ENCODE measurements around the gene OR5AK2. TPM values are rescaled to one million over a fixed set of nuclear protein-coding genes. Genes with fewer than 3 reads are reported as not detected.
"Not testable (repeated sequence)": the region's sequence is repeated elsewhere in the genome, so short reads cannot be mapped to it uniquely, and the experiment has no call there.

OR5AK2 gene
- not detected in 3 replicates for total RNA-seq (2021)
- not detected for Bru-seq, nascent RNA
- long read RNA-seq, experiment 1, result 0 reads
- long read RNA-seq, experiment 2, result 0 reads
- long read RNA-seq, experiment 3, result 0 reads

- no peaks in the 10 kb centered on the region; the same call in none of the 2 replicates for H3K27me3 Mint-ChIP-seq (ENCODE audit: low read depth)
- H3K27ac Mint-ChIP-seq, result no peak within 1 kb of the TSS
- TF ChIP-seq ATF3 (CRISPR knock-in tag; conservative IDR thresholded peaks at IDR 0.05) (no peak), USF2 (CRISPR knock-in tag; IDR thresholded peaks at IDR 0.05) (no peak)
- H3K4me1 Mint-ChIP-seq, result peaks cover 4% of the 10 kb centered on the region; the same call in 1 of the 2 replicates
- peaks cover 6% of the 10 kb centered on the region for H3K36me3 Mint-ChIP-seq
- no peak within 1 kb of the TSS for H3K4me3 Mint-ChIP-seq
- DNase-seq (ENCODE audit: low spot score) (no peak), ATAC-seq (no peak)
- ChIA-PET CTCF (no interaction called here), POLR2A (no interaction called here)
- H3K9me3 Mint-ChIP-seq, result peaks cover 30% of the 10 kb centered on the region
These were observed at the start of gene OR5AK2 for GRCh38 chr11:56988614-56989013. Gene OR5AK2 (plus strand): TSS chr11:56988914. CDS start chr11:56988914, 0 bp downstream.

GRCh38 chr11:56945526-56945925 lies 43.2 kb upstream of the OR5AK2 start:
- Mint-ChIP-seq H3K36me3 (peaks cover 33% of the 10 kb centered on the region), H3K9me3 (peaks cover 71% of the 10 kb centered on the region), H3K27me3 (ENCODE audit: low read depth) (peaks cover 10% of the 10 kb centered on the region)
- CTCF ChIA-PET; H3K4me1 Mint-ChIP-seq; H3K4me3 Mint-ChIP-seq; H3K27ac Mint-ChIP-seq; DNase-seq (ENCODE audit: low spot score); POLR2A ChIA-PET; ATAC-seq: not testable (repeated sequence)

- Mint-ChIP-seq H3K4me3 (no peak overlapping the region), H3K36me3 (peaks cover 46% of the 10 kb centered on the region), H3K4me1 (no peaks in the 10 kb centered on the region), H3K27ac (no peak overlapping the region), H3K27me3 (ENCODE audit: low read depth) (peaks cover 6% of the 10 kb centered on the region), H3K9me3 (peaks cover 87% of the 10 kb centered on the region)
- no peak for ATAC-seq
- ChIA-PET POLR2A (no interaction called here), CTCF (no interaction called here)
- no peak for TF ChIP-seq GABPB1 (CRISPR knock-in tag; IDR thresholded peaks at IDR 0.05)
- no peak for TF ChIP-seq ZNF138 (CRISPR knock-in tag; conservative IDR thresholded peaks at IDR 0.05)
- TF ChIP-seq FOXP4 (CRISPR knock-in tag; IDR thresholded peaks at IDR 0.05), result no peak
- TF ChIP-seq NR3C1 (CRISPR knock-in tag; conservative IDR thresholded peaks at IDR 0.05; ENCODE audit: low read depth), result no peak
- DNase-seq (ENCODE audit: low spot score), result no peak
These were observed 39.7 kb upstream of the OR5AK2 start for GRCh38 chr11:56948991-56949515.

- POLR2A ChIA-PET, result no interaction called here
- Mint-ChIP-seq H3K36me3 (peaks cover 49% of the 10 kb centered on the region), H3K27me3 (ENCODE audit: low read depth) (peaks cover 6% of the 10 kb centered on the region), H3K27ac (no peak overlapping the region), H3K4me3 (no peak overlapping the region), H3K4me1 (no peaks in the 10 kb centered on the region), H3K9me3 (peaks cover 85% of the 10 kb centered on the region)
- no peak for ATAC-seq
- no peak for DNase-seq (ENCODE audit: low spot score)
- CTCF ChIA-PET, result no interaction called here
- TF ChIP-seq MXD4 (CRISPR knock-in tag; IDR thresholded peaks at IDR 0.05; ENCODE audit: borderline replicate concordance), result no peak
- TF ChIP-seq PREB (CRISPR knock-in tag; IDR thresholded peaks at IDR 0.05; ENCODE audit: borderline replicate concordance), result no peak
- TF ChIP-seq ATF6 (CRISPR knock-in tag; IDR thresholded peaks at IDR 0.05), result no peak
- no peak for TF ChIP-seq JUN (CRISPR knock-in tag; IDR thresholded peaks at IDR 0.05)
- no peak for TF ChIP-seq TEAD1 (CRISPR knock-in tag; IDR thresholded peaks at IDR 0.05)
- no peak for TF ChIP-seq ZNF671 (CRISPR knock-in tag; IDR thresholded peaks at IDR 0.05)
- no peak for TF ChIP-seq EMX1 (CRISPR knock-in tag; IDR thresholded peaks at IDR 0.05)
- no peak for TF ChIP-seq ZSCAN18 (CRISPR knock-in tag; IDR thresholded peaks at IDR 0.05)
- TF ChIP-seq ZNF219 (CRISPR knock-in tag; IDR thresholded peaks at IDR 0.05; ENCODE audit: borderline replicate concordance), result no peak
- TF ChIP-seq E2F4 (CRISPR knock-in tag; IDR thresholded peaks at IDR 0.05; ENCODE audit: borderline replicate concordance, low read depth), result no peak
- no peak for TF ChIP-seq ESRRA (CRISPR knock-in tag; IDR thresholded peaks at IDR 0.05; ENCODE audit: borderline replicate concordance)
These were observed 38.2 kb upstream of the OR5AK2 start for GRCh38 chr11:56950510-56950909.

All from WTC11 (cell line).